NCI-H187 (cell line): ENCODE results near the gene KIF13A.
"Not testable (repeated sequence)": the region's sequence is repeated elsewhere in the genome, so short reads cannot be mapped to it uniquely, and the experiment has no call there.

Experiments
- DNase-seq, 2 experiments: peaks; one replicate each; lab custom pipeline; 2025; lab: John Stamatoyannopoulos, UW

The KIF13A gene

DNA sequence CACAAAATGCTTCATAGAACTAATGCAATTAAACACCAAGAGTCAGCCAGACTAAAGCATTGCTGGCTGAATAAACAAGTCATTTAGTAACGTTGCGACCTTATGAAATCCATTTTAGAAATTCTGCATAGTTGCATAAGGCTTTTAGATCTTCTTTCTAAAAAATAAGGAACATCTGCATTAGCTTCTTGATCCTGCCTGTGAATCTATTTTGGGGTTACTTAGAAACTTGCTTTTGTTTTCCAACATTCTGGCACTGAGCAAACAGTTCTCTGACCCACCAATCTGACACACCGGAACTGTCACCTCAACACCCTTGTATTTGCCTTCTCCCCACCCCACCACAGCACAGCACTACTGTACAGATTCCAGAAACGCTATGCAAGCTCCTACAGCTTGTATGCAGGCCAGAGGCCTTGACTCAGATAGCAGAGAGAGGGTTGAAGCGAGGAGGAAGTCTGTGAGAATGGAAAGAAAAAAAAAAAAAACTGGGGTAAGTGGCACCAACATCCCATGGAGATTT, 55.0 kb downstream of the KIF13A start:
- DNase-seq = no peak

DNA sequence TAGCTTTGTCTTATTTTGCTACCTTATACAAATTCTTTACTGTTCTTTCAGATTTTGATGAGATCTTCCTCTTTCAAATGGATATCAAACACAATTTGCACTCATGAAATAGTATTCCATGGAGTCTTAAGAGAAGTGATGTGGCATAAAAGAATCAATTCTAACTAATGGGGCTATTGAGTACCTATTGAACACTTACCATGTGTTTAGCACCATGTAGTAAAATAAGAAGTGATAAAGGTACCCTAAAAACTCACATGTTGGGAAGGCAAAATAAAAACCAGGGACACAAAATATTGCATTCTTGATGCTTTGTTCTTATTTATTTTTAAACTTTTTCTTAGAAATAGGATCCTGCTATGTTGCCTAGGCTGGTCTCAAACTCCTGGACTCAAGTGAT, 56.2 kb downstream of the KIF13A start:
- no peak for DNase-seq

DNA sequence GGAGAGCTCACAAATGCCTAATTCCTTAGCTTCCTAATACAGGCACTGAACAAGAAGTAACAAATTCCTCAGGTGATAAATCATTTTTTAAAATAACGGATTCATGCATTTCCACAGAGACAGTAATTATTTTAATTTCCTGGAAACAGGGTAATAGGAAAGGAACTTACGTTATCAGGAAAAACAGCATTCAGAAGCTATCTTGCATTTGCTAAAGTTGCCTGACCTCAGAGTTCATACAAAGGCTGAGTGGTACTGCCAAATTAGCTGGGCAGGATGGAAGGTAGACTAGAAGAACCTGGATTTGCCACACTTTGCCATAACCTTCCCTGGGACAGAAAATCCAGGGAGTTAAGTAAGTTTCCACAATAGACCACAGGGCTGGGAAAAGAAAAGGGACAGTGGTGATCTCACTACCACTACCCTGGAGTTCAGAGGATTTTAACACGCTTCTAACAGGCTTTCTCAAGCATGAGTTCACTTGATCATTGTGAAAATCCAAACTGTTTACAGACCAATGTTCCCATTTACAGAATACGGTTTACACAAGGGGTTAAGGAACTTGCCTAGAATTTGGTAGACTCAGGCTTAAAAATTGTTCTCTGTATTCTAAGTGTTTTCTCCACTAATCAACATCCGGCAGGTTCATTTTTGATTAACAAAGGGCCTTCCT, 57.0 kb downstream of the KIF13A start:
- DNase-seq = no peak

DNA sequence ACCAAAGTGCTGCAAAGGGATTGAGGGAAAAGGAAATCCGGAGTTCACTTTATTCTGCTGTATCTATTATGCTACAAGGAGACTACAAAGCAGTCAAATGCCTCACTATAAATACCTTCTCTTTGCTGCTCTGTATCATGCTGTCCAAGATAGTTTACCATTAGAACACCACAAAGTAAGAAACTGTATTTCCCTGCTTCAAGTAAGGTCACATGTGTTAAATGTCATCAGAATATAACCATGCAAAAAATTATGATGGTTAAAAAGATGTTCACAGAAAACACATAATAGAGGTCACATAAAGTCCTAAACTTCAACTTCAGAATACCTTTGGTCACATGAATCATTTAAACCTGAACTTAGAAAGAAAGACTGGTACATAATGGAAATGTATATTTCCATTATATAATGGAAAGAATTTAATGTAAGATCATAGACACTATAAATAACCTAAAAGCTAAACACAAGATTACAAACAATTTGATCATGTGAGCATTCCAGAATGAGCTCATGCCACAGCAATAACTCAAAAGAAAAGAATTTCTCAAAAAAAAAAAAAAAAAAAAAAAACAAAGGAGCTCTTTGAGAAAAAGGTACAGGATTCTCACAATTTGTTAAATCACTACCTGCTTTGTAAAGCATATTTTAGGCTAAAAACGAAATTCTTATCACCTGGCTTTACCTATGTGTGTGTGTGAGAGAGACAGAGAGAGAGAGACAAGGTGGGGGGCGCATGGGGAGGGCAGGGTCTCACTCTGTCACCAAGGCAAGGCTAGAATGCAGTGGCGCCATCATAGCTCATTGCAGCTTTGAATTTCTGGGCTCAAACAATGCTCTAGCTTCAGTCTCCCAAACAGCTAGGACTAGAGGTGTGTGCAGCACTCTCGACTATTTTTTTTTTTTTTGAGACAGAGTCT, 58.7 kb downstream of the KIF13A start:
- DNase-seq = no peak

DNA sequence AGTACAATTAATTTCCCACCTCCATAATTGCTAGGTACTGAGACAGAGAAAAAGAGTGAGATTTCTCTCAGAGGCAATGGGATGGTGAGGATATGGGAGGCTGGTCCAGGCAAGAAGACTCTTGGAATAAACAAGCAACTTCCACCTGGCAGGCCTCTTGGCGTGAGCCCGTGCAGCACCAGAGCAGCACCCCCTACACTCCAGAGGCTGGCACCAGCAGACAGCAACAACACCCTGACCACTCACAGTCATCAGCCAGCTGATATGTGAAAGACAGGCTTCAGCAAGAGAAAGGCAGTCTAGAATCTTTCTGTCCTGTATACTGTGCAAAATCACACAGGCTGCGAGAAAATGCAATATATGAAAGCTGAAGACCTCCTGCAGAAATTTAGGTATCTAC, 59.7 kb downstream of the KIF13A start:
- no peak for DNase-seq

DNA sequence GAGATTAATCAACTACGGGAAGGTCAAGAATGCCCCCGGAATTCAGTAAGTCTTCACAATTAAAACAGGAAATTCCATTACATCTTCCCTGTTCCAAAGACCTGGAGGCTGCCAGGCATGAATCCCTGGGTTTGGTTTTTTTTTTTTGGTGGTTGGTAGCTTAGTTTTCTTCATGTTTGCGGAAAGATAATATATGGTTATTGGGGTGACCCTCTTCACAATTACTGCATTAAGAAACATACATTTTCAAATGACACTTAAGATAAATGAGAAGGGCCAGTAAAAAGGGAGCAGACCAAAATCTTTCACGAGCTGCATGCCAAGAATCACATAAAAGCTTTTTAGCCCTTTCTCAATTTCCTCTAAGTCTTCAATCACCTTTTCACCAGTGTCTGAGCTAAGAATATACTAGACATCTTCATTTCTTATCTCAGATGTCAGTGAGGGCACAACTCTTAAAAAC, 64.0 kb downstream of the KIF13A start:
- DNase-seq = no peak

DNA sequence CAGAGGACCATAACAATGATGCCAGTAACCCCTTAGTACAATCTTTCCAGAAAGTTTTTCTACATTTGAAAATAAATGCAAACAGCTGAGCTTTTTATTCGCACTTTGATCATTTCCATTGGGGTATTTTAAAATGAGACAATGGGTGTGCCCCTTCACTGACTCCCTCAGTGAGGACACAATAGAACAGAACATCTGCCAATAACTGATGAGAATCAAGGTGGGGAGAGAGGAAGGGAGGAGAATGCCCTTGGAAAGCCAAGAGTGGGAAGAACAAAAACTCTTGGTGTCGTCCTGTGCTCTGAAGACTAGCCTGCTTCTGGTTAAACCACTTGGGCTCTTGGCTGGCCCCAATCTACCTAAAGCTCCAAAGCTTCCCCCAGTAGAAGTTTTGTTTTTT, 66.0 kb downstream of the KIF13A start:
- no peak for DNase-seq

DNA sequence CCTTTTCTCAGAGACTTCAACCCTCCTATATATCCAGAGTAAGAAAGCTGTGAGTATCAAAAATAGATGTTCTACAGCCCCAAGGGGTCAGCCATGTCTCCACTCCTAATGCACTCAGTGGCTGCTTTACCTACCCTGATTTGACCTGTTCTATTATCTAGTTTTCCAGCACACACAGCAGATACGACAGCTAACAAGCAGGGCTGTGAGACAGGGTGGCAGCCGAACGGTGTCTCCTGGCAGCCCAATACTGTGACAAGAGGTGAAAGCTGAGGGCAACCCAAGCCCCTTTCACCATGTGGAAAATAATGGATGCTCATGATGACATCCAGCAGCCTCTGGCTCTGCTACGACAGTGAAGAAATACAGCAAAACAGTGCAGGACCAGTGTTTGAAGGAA, 67.9 kb downstream of the KIF13A start:
- DNase-seq = no peak

DNA sequence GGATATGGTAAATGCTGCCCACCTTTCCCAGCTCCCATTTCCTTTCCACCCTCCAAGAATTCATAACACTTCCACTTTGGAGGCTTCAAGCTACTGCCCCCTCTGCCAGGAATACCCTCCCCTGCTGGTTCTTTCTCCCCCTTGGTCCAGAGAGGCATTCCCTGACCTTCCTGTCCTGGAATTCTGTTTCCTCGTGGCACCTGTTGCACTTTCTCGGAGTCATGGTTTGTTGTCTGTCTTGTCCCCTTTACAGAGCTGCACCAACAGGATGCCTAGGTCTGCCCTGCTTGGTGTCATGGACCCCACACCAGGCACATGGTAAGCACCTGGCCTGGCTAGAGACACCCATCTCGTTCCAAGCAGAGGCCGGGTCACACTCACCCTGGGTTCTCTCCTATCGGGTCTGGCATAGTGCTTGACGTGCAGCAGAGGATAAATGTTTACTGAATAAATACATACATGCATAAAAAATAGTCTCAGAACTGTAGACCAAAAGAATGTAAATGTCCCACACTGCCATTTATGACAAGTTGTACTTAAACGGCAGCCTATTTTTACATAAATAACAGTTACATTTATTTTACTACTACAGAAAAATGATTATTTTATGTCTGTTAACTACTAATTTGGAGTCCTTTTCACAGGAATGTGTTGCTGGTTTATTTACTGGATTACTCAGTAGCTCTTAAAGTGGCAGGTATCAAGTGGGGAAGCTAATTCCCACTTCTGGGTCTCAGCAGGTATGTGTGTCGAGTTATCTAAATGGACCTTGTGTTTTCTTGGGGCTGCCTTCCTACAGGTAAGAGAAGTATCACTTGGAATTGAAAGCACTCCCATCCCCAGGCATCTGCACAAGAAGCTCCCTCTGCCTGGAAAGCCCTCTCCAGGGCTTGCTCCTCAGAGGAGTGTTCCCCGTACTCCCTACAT, 69.3 kb downstream of the KIF13A start:
- no peak for DNase-seq

DNA sequence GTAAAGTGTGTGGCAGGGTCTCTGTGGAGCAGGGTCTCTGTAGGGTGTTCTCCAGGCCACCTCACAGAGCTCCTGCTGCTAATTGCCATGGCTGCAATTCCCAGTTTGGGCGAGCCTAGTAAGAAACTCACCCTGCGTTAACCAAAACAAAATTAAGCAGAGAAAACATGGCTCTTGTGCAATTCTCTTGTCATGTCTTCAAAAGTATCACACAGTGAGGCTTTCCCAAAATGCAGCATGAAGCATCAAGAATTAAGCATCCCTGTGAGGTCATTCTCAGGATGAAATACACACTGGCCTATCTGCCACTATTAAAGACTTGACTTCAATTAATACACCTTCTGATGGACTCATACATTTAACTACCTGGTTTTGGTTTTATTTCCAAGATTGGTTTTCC, 72.8 kb downstream of the KIF13A start:
- no peak for DNase-seq

DNA sequence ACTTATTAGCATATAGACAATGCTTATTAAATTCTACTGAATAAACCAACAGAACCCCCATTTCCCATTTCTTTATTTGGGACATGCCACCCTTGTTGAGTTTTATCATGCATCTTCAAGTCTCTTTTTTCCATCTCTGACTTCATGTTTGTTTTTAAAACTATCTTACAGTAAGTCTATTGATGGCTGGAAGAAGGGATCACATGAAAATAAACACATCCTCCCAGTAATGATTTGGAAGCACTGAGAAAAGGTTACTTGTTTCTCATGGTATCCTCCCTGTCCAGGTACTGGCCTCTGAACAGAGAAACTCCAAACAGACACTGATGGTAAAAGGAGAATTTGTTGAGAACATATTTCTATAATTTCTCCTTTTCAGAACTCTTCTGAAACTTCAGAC, 74.9 kb downstream of the KIF13A start:
- DNase-seq = no peak

DNA sequence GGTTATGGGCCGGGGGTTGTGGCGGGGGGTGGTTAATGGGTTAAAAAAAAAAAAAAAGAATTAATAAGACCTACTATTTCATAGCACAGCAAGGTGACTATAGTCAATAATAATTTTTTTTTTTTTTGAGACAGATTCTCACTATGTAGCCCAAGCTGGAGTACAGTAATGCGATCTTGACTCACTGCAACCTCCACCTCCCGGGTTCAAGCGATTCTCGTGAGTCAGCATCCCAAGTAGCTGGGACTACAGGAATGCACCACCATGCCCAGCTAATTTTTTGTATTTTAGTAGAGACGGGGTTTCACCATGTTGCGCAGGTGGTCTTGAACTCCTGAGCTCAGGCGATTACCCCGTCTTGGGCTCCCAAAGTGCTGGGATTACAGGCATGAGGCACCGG, 75.8 kb downstream of the KIF13A start:
- DNase-seq = not testable (repeated sequence)

DNA sequence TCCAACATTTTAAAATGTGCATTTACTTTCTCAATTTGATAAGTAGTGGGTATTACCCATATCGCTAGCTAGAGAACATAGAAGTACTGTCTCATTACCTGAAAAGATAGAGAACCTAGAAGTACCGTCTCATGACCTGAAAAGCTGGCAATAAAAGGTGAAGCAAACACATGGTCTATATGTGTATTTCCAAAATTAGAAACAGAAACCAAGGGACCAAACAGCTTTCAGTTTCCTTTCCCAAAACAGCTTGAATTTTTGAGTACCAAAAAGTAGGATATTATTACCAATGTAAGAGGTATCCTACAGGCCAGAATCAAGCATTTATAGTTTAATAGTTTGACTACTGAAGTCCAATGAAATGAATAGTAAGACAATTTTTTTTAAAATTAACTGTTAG, 77.2 kb downstream of the KIF13A start:
- DNase-seq = no peak

DNA sequence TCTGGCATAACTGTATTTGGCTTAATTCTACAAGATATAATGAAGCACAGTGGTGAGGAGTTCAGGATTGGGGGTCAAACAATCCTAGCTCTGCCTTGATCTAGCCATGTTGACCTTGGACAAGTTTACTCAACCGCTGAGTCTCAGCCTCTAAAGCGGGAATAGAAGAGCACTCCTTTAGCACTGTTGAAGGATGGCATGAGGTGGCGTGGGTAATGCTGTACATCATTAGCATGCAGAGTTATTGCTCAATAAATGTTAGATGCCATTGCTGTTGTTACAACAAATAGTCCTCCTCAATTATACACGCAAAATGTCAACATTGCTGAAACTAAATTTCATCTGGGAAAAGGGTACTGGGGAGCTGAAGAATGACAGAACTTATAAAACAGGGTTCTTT, 78.6 kb downstream of the KIF13A start:
- DNase-seq = no peak

DNA sequence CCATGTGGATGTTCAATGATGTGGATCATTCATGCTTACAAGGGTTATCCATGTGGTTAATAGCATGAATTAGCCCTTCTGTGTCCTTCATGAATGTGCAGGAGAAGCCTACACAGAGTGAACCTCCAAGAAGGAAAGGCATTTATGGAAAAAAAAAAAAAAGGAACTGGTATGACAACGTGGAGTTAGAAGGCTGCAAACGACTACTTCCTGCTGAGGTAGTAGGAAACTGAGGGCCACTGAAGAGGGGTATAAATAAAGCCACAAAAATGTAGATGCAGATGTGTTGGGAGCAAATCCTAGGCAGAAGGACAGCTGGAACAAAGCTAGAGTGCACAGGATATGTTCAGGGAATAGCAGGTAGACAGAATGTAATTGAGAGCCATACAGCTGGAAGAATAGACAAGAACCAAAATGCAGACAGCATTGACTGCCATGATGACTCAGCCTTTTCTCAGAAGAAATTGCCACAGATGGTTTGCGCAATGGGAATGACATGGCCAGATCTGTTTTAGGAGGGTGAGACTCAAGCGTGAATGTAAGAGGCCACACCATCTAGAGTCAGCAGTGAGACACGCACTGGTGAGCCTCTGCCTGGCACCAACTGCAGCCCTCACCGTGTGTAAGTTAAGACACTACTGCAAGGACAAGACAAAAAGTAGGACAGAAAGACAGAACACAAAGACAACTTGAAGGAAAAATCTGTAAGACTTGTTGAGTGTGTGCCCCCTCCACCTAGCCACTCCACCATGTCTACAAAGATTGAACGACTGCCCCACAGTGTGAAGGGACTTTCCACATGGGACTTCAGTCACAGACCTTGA, 79.8 kb downstream of the KIF13A start:
- no peak for DNase-seq

DNA sequence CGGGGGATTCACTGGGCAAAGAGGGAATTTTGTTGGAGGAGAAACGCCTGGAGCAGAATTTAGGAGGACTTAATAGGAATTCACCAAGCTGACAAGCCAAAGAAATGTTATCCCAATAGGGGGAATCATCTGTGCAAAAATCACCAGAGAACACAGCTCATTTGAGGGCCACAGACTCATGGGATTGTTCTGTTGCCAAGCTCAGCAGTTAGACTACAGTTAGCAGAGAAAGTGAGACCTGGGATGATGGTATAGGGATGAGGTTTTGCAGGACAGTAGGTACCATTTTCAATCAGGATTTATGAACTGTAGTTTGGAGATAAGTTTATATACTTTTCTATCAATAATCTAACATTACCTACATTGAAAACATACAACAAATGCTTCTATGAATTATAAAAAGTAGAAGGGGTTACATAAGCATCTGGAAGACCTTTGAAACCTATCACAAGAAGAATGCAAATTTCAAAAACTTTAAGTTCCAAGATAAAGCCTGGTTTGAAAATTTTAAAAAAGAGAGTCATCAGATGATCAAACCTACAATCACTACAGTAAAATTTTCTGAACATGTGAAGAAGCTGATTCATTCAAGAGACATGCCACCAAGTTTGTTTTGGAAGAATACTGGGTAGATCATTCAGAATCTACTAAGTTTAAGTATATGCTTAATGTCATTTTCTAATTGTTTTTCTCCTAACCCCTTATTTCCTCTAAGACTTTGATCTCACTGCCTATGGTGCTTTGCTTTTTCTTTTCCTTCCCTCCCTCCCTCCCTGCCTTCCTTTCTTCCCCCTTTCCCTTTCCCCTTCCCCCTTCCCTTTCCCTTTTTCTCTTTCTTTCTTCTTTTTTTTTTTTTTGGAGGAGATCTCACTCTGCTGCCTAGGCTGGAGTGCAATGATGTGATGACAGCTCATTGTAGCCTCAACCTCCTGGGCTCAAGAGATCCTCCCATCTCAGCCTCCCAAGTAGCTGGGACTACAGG, 81.5 kb downstream of the KIF13A start:
- DNase-seq = no peak

DNA sequence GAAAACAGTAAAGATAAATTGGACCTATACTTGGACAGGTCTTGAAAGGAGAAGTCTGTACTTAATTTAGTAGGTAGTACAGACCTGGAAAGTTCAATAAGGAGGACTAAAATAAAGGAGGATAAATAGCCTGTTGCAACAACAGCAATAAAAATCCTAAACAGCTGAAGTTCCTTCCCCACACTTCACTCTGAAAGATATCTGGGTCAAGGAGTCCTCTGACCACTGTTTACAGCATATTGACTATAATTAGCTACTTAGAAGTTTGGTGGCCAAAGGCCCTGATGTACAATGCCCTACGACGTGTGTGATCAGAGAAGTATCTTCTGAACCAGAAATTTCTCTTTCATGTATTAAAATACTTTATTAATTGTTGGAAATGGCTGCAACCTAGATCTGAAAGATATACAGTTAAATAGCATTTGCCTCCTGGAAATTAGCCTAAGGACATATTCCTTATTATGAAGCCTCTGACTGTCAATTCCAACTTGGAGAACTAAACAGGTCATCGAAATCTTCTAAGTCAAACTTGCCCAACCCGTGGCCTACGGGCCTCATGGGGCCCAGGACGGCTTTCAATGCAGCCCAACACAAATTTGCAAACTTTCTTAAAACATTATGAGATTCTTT, 82.8 kb downstream of the KIF13A start:
- no peak for DNase-seq

DNA sequence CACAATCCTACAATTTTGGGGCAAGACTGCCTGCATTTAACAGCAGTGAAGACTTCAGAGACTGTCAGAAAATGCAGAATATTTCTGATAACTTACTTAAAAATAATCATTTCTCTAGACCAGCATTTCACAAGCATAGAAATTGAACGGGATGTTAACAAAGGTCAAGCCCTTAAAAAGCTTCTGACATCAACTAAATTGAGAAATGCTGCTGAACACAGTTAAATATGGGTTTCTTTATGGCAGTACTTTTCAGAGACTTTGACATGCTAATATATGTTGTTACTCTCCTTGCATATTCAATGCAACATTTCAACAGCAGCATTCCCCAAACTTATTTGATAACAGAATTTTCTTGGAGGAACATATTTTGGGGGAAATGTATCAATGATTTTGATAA, 84.5 kb downstream of the KIF13A start:
- no peak for DNase-seq

DNA sequence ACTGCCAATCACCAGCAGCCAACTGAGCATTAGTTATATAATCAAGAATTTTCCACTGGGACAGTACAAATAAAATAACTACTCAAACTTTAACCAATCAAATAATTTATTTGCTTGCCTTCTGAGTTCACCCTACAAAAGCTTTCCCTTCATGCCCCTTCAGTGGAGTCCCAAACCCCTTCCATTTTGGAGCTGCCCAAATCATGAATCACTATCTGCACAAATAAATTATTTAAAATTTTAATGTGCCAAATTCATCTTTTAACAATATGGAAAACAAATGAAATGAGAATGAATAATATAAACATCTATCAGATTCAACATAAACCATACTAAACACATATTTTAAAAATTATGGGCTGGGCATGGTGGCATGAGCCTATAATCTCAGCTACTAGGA, 85.9 kb downstream of the KIF13A start:
- no peak for DNase-seq

DNA sequence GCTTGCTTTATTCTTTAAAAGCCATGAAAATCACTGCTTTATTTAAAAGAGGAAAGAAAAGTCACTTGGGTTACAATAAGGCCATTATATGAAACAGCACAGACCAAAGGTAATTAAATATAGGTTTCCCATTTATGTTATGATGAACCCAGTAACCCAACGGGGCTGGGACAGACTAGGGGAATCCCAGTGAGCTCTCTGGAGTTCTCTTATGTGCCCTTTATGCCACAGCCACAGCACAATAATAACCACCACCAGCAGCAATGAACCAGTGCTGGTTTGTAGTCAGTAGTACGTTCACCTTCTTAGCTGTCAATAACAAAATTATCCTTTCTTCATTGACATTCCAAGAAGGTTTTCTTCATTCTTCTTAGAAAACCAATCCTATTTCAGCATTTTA, 87.4 kb downstream of the KIF13A start:
- DNase-seq = no peak
